ENCODE measurements around the gene ALPI.

The ALPI gene

DNA sequence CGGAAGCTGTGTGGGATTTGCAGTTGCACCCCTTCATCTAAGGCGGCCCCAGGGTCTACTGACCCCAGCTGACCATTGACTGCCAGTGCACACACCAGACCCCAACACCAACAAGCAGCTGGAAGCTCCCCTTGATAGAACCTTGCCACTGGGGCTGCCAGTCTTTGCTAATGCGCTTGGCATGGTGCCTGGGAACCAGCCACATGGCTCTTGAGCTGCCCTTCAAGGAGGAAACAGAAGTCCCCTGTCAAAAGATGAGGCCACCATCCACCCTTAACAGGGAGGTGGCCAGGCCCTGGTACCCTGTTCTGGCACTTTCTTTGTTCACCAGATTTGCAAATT is 8.6 kb downstream of the ALPI start:
- Histone ChIP-seq H3K9ac (ENCODE audit: low read length) (no peak overlapping the region), H3K18ac (ENCODE audit: low read length) (no peak overlapping the region), H3K4me2 (ENCODE audit: low read length) (no peak overlapping the region), H2AK5ac (ENCODE audit: low read length) (no peak overlapping the region), H3K4ac (ENCODE audit: low read depth, low read length) (no peak overlapping the region), H3K27ac (ENCODE audit: low read depth, low read length) (no peak overlapping the region), H3K79me2 (ENCODE audit: control insufficient read depth, insufficient read depth, low read length) (no peaks in the 10 kb centered on the region), H3K36me3 (ENCODE audit: control insufficient read depth, insufficient read depth, low read length) (no peaks in the 10 kb centered on the region), H4K5ac (ENCODE audit: low read length) (no peak overlapping the region), H2BK15ac (replicated peaks; ENCODE audit: low read depth) (no peak overlapping the region), H2BK5ac (ENCODE audit: low read length) (no peak overlapping the region), H3K27me3 (ENCODE audit: insufficient read depth, low read length, poor library complexity) (no peaks in the 10 kb centered on the region), H3K4me1 (ENCODE audit: control insufficient read depth, low read depth, low read length) (no peaks in the 10 kb centered on the region), H3K79me1 (ENCODE audit: low read length) (no peaks in the 10 kb centered on the region), H3K4me3 (ENCODE audit: low read length) (no peak overlapping the region), H3K56ac (ENCODE audit: low read length) (no peak overlapping the region), H4K8ac (ENCODE audit: low read depth, low read length) (no peak overlapping the region), H2BK120ac (ENCODE audit: low read depth, low read length) (no peak overlapping the region), H3K23ac (ENCODE audit: low read length) (no peak overlapping the region)
- no peak for DNase-seq
- WGBS (ENCODE audit: extremely low coverage, insufficient coverage, low lambda C conversion rate), result no CpG with 5 or more reads among the region's 3 CpGs

GRCh38 chr2:232465061-232465460 is 9.1 kb downstream of the ALPI start:
- no peak overlapping the region for H2BK5ac ChIP-seq (ENCODE audit: low read length)
- H3K36me3 ChIP-seq (ENCODE audit: control insufficient read depth, insufficient read depth, low read length), result no peaks in the 10 kb centered on the region
- no peak overlapping the region for H3K56ac ChIP-seq (ENCODE audit: low read length)
- H3K79me2 ChIP-seq (ENCODE audit: control insufficient read depth, insufficient read depth, low read length), result no peaks in the 10 kb centered on the region
- H3K4me2 ChIP-seq (ENCODE audit: low read length), result no peak overlapping the region
- H3K4me3 ChIP-seq (ENCODE audit: low read length), result no peak overlapping the region
- H2AK5ac ChIP-seq (ENCODE audit: low read length), result no peak overlapping the region
- no peak for DNase-seq
- no peaks in the 10 kb centered on the region for H3K79me1 ChIP-seq (ENCODE audit: low read length)
- H3K23ac ChIP-seq (ENCODE audit: low read length), result no peak overlapping the region
- no peak overlapping the region for H4K5ac ChIP-seq (ENCODE audit: low read length)
- H3K18ac ChIP-seq (ENCODE audit: low read length), result no peak overlapping the region
- no peak overlapping the region for H3K4ac ChIP-seq (ENCODE audit: low read depth, low read length)
- no peak overlapping the region for H2BK120ac ChIP-seq (ENCODE audit: low read depth, low read length)
- H3K27me3 ChIP-seq (ENCODE audit: insufficient read depth, low read length, poor library complexity), result no peaks in the 10 kb centered on the region
- no peak overlapping the region for H3K9ac ChIP-seq (ENCODE audit: low read length)
- H3K27ac ChIP-seq (ENCODE audit: low read depth, low read length), result no peak overlapping the region
- no peaks in the 10 kb centered on the region for H3K4me1 ChIP-seq (ENCODE audit: control insufficient read depth, low read depth, low read length)
- no peak overlapping the region for H4K8ac ChIP-seq (ENCODE audit: low read depth, low read length)
- WGBS (ENCODE audit: extremely low coverage, insufficient coverage, low lambda C conversion rate), result no CpG with 5 or more reads among the region's 6 CpGs
- H2BK15ac ChIP-seq (replicated peaks; ENCODE audit: low read depth), result no peak overlapping the region

DNA sequence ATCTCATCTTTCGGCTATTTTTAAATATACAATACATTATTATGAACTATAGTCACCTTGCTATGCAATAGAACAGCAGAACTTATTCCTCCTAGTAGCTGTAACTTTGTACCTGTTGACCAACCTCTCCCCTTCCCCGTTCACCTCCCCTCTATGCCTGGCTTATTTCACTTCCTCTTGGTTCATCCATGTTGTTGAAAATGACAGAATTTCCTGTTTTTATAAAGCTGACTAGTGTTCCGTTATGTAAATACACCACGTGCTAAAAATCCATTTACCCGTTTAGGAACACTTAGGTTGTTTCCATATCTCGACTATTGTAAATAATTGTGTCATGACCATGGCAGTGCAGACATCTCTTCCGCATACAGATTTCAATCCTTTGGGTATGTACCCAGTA is 10.3 kb downstream of the ALPI start:
- no peak overlapping the region for H4K8ac ChIP-seq (ENCODE audit: low read depth, low read length)
- H3K27ac ChIP-seq (ENCODE audit: low read depth, low read length), result no peak overlapping the region
- no peak overlapping the region for H3K23ac ChIP-seq (ENCODE audit: low read length)
- no peak overlapping the region for H2AK5ac ChIP-seq (ENCODE audit: low read length)
- H4K5ac ChIP-seq (ENCODE audit: low read length), result no peak overlapping the region
- no peak for DNase-seq
- H3K36me3 ChIP-seq (ENCODE audit: control insufficient read depth, insufficient read depth, low read length), result no peaks in the 10 kb centered on the region
- no peak overlapping the region for H3K18ac ChIP-seq (ENCODE audit: low read length)
- H3K4ac ChIP-seq (ENCODE audit: low read depth, low read length), result no peak overlapping the region
- H3K56ac ChIP-seq (ENCODE audit: low read length), result no peak overlapping the region
- no peaks in the 10 kb centered on the region for H3K4me1 ChIP-seq (ENCODE audit: control insufficient read depth, low read depth, low read length)
- no peak overlapping the region for H2BK15ac ChIP-seq (replicated peaks; ENCODE audit: low read depth)
- no peak overlapping the region for H3K4me3 ChIP-seq (ENCODE audit: low read length)
- H3K4me2 ChIP-seq (ENCODE audit: low read length), result no peak overlapping the region
- no peaks in the 10 kb centered on the region for H3K79me1 ChIP-seq (ENCODE audit: low read length)
- H2BK120ac ChIP-seq (ENCODE audit: low read depth, low read length), result no peak overlapping the region
- no peaks in the 10 kb centered on the region for H3K27me3 ChIP-seq (ENCODE audit: insufficient read depth, low read length, poor library complexity)
- no peak overlapping the region for H2BK5ac ChIP-seq (ENCODE audit: low read length)
- WGBS (ENCODE audit: extremely low coverage, insufficient coverage, low lambda C conversion rate), result no CpG with 5 or more reads among the region's 7 CpGs
- H3K9ac ChIP-seq (ENCODE audit: low read length), result no peak overlapping the region
- no peaks in the 10 kb centered on the region for H3K79me2 ChIP-seq (ENCODE audit: control insufficient read depth, insufficient read depth, low read length)

- Histone ChIP-seq H3K36me3 (ENCODE audit: control insufficient read depth, insufficient read depth, low read length) (no peaks in the 10 kb centered on the region), H3K9ac (ENCODE audit: low read length) (no peak overlapping the region), H3K27ac (ENCODE audit: low read depth, low read length) (no peak overlapping the region), H4K5ac (ENCODE audit: low read length) (no peak overlapping the region), H2BK5ac (ENCODE audit: low read length) (no peak overlapping the region), H2BK120ac (ENCODE audit: low read depth, low read length) (no peak overlapping the region), H3K4me1 (ENCODE audit: control insufficient read depth, low read depth, low read length) (no peaks in the 10 kb centered on the region), H3K4ac (ENCODE audit: low read depth, low read length) (no peak overlapping the region), H2AK5ac (ENCODE audit: low read length) (no peak overlapping the region), H3K27me3 (ENCODE audit: insufficient read depth, low read length, poor library complexity) (peaks cover 2% of the 10 kb centered on the region), H3K4me3 (ENCODE audit: low read length) (no peak overlapping the region), H3K79me2 (ENCODE audit: control insufficient read depth, insufficient read depth, low read length) (no peaks in the 10 kb centered on the region), H3K4me2 (ENCODE audit: low read length) (no peak overlapping the region), H3K79me1 (ENCODE audit: low read length) (no peaks in the 10 kb centered on the region), H3K23ac (ENCODE audit: low read length) (no peak overlapping the region), H3K18ac (ENCODE audit: low read length) (no peak overlapping the region), H3K56ac (ENCODE audit: low read length) (no peak overlapping the region), H2BK15ac (replicated peaks; ENCODE audit: low read depth) (no peak overlapping the region), H4K8ac (ENCODE audit: low read depth, low read length) (no peak overlapping the region)
- DNase-seq, result no peak
- no CpG with 5 or more reads among the region's 6 CpGs for WGBS (ENCODE audit: extremely low coverage, insufficient coverage, low lambda C conversion rate)
Measured at GRCh38 chr2:232473467-232473890, 17.5 kb downstream of the ALPI start.

DNA sequence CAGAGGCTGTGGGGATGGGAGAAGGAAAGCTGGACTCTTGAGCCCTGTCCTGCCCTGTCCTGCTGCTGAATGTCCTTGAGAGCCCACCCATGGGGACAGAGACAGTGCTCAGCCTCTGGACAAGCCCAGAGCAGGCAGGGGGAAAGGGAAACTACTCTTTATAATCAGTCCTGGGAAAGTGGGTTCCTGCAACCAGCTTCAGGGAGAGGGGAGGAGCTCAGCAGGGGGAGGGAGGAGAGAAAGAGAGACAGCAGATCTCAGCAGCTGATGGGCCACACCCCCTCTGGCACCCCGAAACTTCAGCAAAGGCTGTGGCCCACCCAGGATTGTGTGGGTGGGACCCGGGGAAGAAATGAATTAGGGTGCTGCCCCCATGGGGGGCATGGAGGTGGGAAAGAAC is 20.1 kb downstream of the ALPI start:
- no peak overlapping the region for H3K18ac ChIP-seq (ENCODE audit: low read length)
- no peak overlapping the region for H3K56ac ChIP-seq (ENCODE audit: low read length)
- H3K36me3 ChIP-seq (ENCODE audit: control insufficient read depth, insufficient read depth, low read length), result no peaks in the 10 kb centered on the region
- no peak overlapping the region for H2BK5ac ChIP-seq (ENCODE audit: low read length)
- no peaks in the 10 kb centered on the region for H3K4me1 ChIP-seq (ENCODE audit: control insufficient read depth, low read depth, low read length)
- H3K27me3 ChIP-seq (ENCODE audit: insufficient read depth, low read length, poor library complexity), result peaks cover 2% of the 10 kb centered on the region
- no peaks in the 10 kb centered on the region for H3K79me2 ChIP-seq (ENCODE audit: control insufficient read depth, insufficient read depth, low read length)
- no peak overlapping the region for H2BK15ac ChIP-seq (replicated peaks; ENCODE audit: low read depth)
- no peak overlapping the region for H2BK120ac ChIP-seq (ENCODE audit: low read depth, low read length)
- H3K9ac ChIP-seq (ENCODE audit: low read length), result no peak overlapping the region
- no peak overlapping the region for H3K27ac ChIP-seq (ENCODE audit: low read depth, low read length)
- H3K79me1 ChIP-seq (ENCODE audit: low read length), result no peaks in the 10 kb centered on the region
- H3K4me2 ChIP-seq (ENCODE audit: low read length), result no peak overlapping the region
- no peak for DNase-seq
- no peak overlapping the region for H2AK5ac ChIP-seq (ENCODE audit: low read length)
- no CpG with 5 or more reads among the region's 2 CpGs for WGBS (ENCODE audit: extremely low coverage, insufficient coverage, low lambda C conversion rate)
- no peak overlapping the region for H4K8ac ChIP-seq (ENCODE audit: low read depth, low read length)
- no peak overlapping the region for H4K5ac ChIP-seq (ENCODE audit: low read length)
- no peak overlapping the region for H3K4ac ChIP-seq (ENCODE audit: low read depth, low read length)
- no peak overlapping the region for H3K23ac ChIP-seq (ENCODE audit: low read length)
- H3K4me3 ChIP-seq (ENCODE audit: low read length), result no peak overlapping the region

GRCh38 chr2:232476791-232477190 is 20.8 kb downstream of the ALPI start:
- no peak overlapping the region for H3K23ac ChIP-seq (ENCODE audit: low read length)
- H3K79me1 ChIP-seq (ENCODE audit: low read length), result no peaks in the 10 kb centered on the region
- H3K27me3 ChIP-seq (ENCODE audit: insufficient read depth, low read length, poor library complexity), result peaks cover 2% of the 10 kb centered on the region
- H2AK5ac ChIP-seq (ENCODE audit: low read length), result no peak overlapping the region
- no peaks in the 10 kb centered on the region for H3K79me2 ChIP-seq (ENCODE audit: control insufficient read depth, insufficient read depth, low read length)
- H3K4me2 ChIP-seq (ENCODE audit: low read length), result no peak overlapping the region
- H3K27ac ChIP-seq (ENCODE audit: low read depth, low read length), result no peak overlapping the region
- H3K18ac ChIP-seq (ENCODE audit: low read length), result no peak overlapping the region
- no peaks in the 10 kb centered on the region for H3K36me3 ChIP-seq (ENCODE audit: control insufficient read depth, insufficient read depth, low read length)
- no peak overlapping the region for H3K56ac ChIP-seq (ENCODE audit: low read length)
- no peak overlapping the region for H2BK15ac ChIP-seq (replicated peaks; ENCODE audit: low read depth)
- H4K5ac ChIP-seq (ENCODE audit: low read length), result no peak overlapping the region
- no peak overlapping the region for H2BK5ac ChIP-seq (ENCODE audit: low read length)
- no peak overlapping the region for H3K4me3 ChIP-seq (ENCODE audit: low read length)
- no peak overlapping the region for H4K8ac ChIP-seq (ENCODE audit: low read depth, low read length)
- H3K4ac ChIP-seq (ENCODE audit: low read depth, low read length), result no peak overlapping the region
- no peak overlapping the region for H3K9ac ChIP-seq (ENCODE audit: low read length)
- no peaks in the 10 kb centered on the region for H3K4me1 ChIP-seq (ENCODE audit: control insufficient read depth, low read depth, low read length)
- no CpG with 5 or more reads among the region's 7 CpGs for WGBS (ENCODE audit: extremely low coverage, insufficient coverage, low lambda C conversion rate)
- DNase-seq, result no peak
- no peak overlapping the region for H2BK120ac ChIP-seq (ENCODE audit: low read depth, low read length)

Measured in mesendoderm (in vitro differentiated cells).